Endodermal cell (in vitro differentiated cells): ENCODE data around the gene CARNS1. TPM values are rescaled to one million over a fixed set of nuclear protein-coding genes. Genes with fewer than 3 reads are reported as not detected.
A peak's percentile ranks its signal among the peaks of the same experiment; 100 is the strongest.

Experiments used
- DNase-seq: peaks from one replicate; pipeline ENCODE4 v3.0.0-alpha.2; 2017
- H3K27ac ChIP-seq: 2 replicates; pipeline ENCODE4 v1.5.1; 2013; ENCODE audit warnings: mild to moderate bottlenecking, low read depth, low read length, moderate library complexity
- H3K27me3 ChIP-seq: 2 replicates; pipeline ENCODE4 v1.6.1; 2013; ENCODE audit warnings: mild to moderate bottlenecking, low read length, moderate library complexity; ENCODE audit not compliant: insufficient read depth, control insufficient read depth, poor library complexity, severe bottlenecking
- H3K36me3 ChIP-seq: 2 replicates; pipeline ENCODE4 v1.7.0; 2013; ENCODE audit warnings: mild to moderate bottlenecking, low read length, moderate library complexity; ENCODE audit not compliant: control insufficient read depth, insufficient read depth
- H3K4me1 ChIP-seq: one replicate; pipeline ENCODE4 v1.7.0; 2013; ENCODE audit warnings: low read length; ENCODE audit not compliant: control insufficient read depth, insufficient read depth
- H3K4me3 ChIP-seq: 2 replicates; pipeline ENCODE4 v1.5.1; 2013; ENCODE audit warnings: mild to moderate bottlenecking, low read length, moderate library complexity
- H3K9ac ChIP-seq: 2 replicates; pipeline ENCODE4 v1.6.1; 2013; ENCODE audit warnings: mild to moderate bottlenecking, low read length, moderate library complexity; ENCODE audit not compliant: poor library complexity, severe bottlenecking; ENCODE audit errors: extremely low read depth
- H3K9me3 ChIP-seq: 2 replicates; pipeline ENCODE4 v1.6.1; 2013; ENCODE audit warnings: mild to moderate bottlenecking, low read length, moderate library complexity; ENCODE audit not compliant: control insufficient read depth
- H3K27ac Mint-ChIP-seq: 2 replicates; pipeline ENCODE4 v1.8.0; 2020; ENCODE audit warnings: mixed read lengths
- H3K27me3 Mint-ChIP-seq: 2 replicates; pipeline ENCODE4 v1.8.0; 2021; ENCODE audit warnings: mild to moderate bottlenecking, mixed read lengths; ENCODE audit not compliant: insufficient read depth
- H3K36me3 Mint-ChIP-seq: 2 replicates; pipeline ENCODE4 v1.8.0; 2020; ENCODE audit warnings: low read depth, mixed read lengths
- H3K4me1 Mint-ChIP-seq: 2 replicates; pipeline ENCODE4 v1.8.0; 2020; ENCODE audit warnings: mixed read lengths
- H3K4me3 Mint-ChIP-seq: 2 replicates; pipeline ENCODE4 v1.8.0; 2020; ENCODE audit warnings: mild to moderate bottlenecking, moderate library complexity, mixed read lengths
- H3K9me3 Mint-ChIP-seq: 2 replicates; pipeline ENCODE4 v1.8.0; 2020; ENCODE audit warnings: mild to moderate bottlenecking, mixed read lengths
- WGBS, 2 experiments: methylation state at CpG; one replicate each; pipeline versions ENCODE4 v1.1.5 to v1.1.7; 2013; ENCODE audit warnings: missing lambda C conversion rate in 2 of 2, mixed read lengths in 1 of 2; ENCODE audit not compliant: insufficient coverage in 1 of 2, insufficient read length in 1 of 2; 5-methylcytosine and 5-hydroxymethylcytosine counted together
- total RNA-seq, 2 donors: library from RNA; stranded (reverse); fragmentation: NEBNext Ultra II Directional in 1 of 2; extraction: Animal tissue kit (Norgen Biotek cat#: 25700) in 1 of 2; gene quantifications; 2 replicates in 1 of 2; 3 replicates in 1 of 2; pipeline ENCODE4 v1.2.1, GENCODE V29; 2021
- TF ChIP-seq, protein P1 (sequence below): fragments of 200-600 bp; sonication (generic); conservative IDR thresholded peaks from 2 replicates; pipeline ENCODE4 v1.5.0; 2021; ENCODE audit warnings: antibody characterized with exemption, mild to moderate bottlenecking

CARNS1 gene
- total RNA-seq, 2 donors from 2014 or later: 1.6 to 2.2 TPM

DNA sequence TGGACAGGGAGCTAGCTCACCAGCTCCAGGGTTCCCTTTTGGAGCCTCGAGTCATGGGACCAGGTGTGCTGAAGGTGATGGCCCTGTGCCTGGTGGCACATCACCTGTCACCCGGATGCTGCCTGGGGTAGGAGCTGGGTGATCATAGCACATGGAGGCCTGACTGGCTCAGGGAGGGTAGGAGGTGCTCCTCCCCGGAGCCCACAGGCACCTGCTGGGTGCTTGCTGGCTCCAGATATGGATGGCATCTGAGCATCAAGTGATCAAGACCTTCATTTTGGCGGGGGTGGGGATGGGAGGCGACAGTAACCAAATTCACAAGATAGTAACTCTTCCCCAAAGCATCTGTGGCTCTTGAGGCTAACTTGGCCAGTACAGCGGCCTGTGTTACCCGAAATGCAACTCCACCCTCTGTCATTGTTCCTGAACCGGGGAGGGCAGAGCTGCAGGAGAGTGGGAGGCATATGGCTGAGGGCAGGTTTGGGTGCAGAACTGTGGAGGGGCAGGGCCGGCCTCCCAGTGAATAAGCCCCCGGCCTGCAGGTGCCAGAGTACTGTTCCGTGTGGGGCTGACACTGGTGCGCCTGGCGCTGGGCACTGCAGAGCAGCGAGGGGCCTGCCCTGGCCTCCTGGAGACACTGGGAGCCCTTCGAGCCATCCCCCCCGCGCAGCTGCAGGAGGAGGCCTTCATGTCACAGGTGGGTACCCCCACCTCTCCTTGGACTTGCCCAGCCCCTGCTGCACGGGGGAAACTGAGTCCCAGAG lies 6.9 kb upstream of the CARNS1 start:
- Mint-ChIP-seq H3K36me3 (no peaks in the 10 kb centered on the region), H3K27me3 (peaks cover 24% of the 10 kb centered on the region), H3K27ac (no peak overlapping the region), H3K9me3 (no peaks in the 10 kb centered on the region), H3K4me3 (no peak overlapping the region), H3K4me1 (peaks cover 11% of the 10 kb centered on the region)
- H3K27me3 ChIP-seq: no peaks in the 10 kb centered on the region
- TF ChIP-seq, protein P1, sequence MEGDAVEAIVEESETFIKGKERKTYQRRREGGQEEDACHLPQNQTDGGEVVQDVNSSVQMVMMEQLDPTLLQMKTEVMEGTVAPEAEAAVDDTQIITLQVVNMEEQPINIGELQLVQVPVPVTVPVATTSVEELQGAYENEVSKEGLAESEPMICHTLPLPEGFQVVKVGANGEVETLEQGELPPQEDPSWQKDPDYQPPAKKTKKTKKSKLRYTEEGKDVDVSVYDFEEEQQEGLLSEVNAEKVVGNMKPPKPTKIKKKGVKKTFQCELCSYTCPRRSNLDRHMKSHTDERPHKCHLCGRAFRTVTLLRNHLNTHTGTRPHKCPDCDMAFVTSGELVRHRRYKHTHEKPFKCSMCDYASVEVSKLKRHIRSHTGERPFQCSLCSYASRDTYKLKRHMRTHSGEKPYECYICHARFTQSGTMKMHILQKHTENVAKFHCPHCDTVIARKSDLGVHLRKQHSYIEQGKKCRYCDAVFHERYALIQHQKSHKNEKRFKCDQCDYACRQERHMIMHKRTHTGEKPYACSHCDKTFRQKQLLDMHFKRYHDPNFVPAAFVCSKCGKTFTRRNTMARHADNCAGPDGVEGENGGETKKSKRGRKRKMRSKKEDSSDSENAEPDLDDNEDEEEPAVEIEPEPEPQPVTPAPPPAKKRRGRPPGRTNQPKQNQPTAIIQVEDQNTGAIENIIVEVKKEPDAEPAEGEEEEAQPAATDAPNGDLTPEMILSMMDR: no peak
- no peak overlapping the region for H3K4me3 ChIP-seq
- H3K9me3 ChIP-seq: no peaks in the 10 kb centered on the region
- WGBS, 2 experiments: 91 to 97% methylated on average over 10 to 18 of the region's 18 CpGs
- H3K27ac ChIP-seq: no peak overlapping the region
- H3K36me3 ChIP-seq: no peaks in the 10 kb centered on the region
- no peak for DNase-seq
- no peak overlapping the region for H3K9ac ChIP-seq
- H3K4me1 ChIP-seq: peaks cover 14% of the 10 kb centered on the region

DNA sequence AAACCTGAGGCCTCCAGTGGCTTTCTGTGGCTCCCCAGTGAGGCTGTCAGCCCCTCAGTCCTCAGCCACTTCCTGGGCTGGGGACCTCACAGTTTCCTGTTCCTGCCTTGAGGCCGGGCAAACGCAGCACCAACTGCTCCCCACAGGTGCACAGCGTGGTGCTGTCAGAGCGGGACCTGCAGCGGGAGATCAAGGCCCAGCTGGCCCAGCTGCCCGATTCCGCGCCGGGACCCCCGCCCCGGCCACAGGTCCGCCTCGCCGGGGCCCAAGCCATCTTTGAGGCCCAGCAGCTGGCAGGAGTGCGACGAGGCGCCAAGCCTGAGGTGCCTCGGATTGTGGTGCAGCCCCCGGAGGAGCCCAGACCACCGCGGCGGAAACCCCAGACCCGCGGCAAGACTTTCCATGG lies 6.2 kb upstream of the CARNS1 start:
- Histone ChIP-seq H3K4me3 (no peak overlapping the region), H3K4me1 (peaks cover 14% of the 10 kb centered on the region), H3K36me3 (no peaks in the 10 kb centered on the region), H3K9ac (no peak overlapping the region), H3K9me3 (no peaks in the 10 kb centered on the region), H3K27me3 (no peaks in the 10 kb centered on the region), H3K27ac (no peak overlapping the region)
- Mint-ChIP-seq H3K9me3 (no peaks in the 10 kb centered on the region), H3K36me3 (no peaks in the 10 kb centered on the region), H3K4me3 (no peak overlapping the region), H3K27me3 (peaks cover 25% of the 10 kb centered on the region), H3K4me1 (peaks cover 11% of the 10 kb centered on the region), H3K27ac (no peak overlapping the region)
- TF ChIP-seq, protein P1: no peak
- DNase-seq: no peak
- 92 to 94% methylated on average over 23 to 24 of the region's 24 CpGs for WGBS, 2 experiments

DNA sequence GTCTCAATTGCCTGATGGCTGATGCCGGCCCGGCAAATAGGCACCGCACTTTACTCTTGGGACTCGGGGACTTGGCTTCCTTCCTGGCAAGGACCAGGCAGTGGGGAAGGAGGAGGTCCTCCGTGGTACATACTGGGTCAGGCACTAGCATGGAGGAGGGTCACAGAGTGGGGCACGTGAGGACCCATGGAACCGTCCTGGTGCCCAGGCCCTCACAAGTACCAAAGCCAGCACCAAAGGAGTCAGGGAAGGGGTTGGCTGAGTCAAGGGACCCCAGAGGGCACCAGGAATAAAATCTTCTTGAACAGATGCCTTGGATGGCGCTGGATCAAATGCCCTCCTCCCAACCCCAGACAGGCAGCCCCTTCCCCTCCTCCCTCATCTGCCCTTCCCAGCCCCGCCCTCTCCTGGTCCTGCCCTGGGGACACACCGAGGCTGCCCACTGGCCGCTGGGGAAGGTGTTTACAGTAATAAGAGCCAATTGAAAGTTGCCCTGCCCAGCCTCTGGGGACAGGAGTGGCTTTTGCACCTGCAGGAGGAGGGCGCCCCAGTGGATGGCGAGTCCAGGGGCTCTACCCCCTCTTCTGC lies 5.6 kb upstream of the CARNS1 start:
- Mint-ChIP-seq H3K36me3 (no peaks in the 10 kb centered on the region), H3K27ac (no peak overlapping the region), H3K4me3 (no peak overlapping the region), H3K4me1 (peaks cover 11% of the 10 kb centered on the region), H3K9me3 (no peaks in the 10 kb centered on the region), H3K27me3 (peaks cover 25% of the 10 kb centered on the region)
- Histone ChIP-seq H3K27ac (no peak overlapping the region), H3K4me1 (peaks cover 14% of the 10 kb centered on the region), H3K36me3 (no peaks in the 10 kb centered on the region), H3K27me3 (peaks cover 4% of the 10 kb centered on the region), H3K9me3 (no peaks in the 10 kb centered on the region), H3K4me3 (no peak overlapping the region), H3K9ac (no peak overlapping the region)
- TF ChIP-seq, protein P1: no peak
- WGBS, 2 experiments: 61 to 75% methylated on average over 5 to 13 of the region's 13 CpGs
- peak; percentile 94 for DNase-seq
